GM18499 (cell line): Measurements from ENCODE around the gene REXO1.
"Not testable (repeated sequence)": the region's sequence is repeated elsewhere in the genome, so short reads cannot be mapped to it uniquely, and the experiment has no call there.

Experiments used
- ATAC-seq: cut with Tn5 transposase; IDR thresholded peaks from one replicate; pipeline ENCODE4 v1.9.1; 2021; ENCODE audit warnings: moderate number of reproducible peaks; ENCODE audit not compliant: insufficient read depth, unreplicated experiment

The REXO1 gene

DNA sequence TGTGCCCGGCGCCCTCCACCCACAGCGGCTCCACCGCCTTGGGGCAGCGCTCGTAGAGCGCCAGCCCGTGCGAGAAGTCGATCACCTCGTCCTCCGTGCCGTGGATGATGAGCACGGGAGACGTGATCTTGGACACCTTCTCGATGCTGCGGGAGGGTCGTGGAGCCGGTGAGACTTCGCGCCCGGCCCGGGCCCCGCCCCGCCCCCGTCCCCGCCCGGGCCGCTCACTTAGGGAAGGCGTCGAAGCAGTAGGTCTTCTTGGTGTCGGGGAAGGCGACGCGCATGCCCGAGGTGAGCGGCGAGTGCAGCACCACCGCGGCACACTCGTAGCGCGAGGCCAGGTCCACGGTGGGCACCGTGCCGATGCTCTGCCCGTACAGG lies 29.0 kb upstream of the REXO1 start:
- not testable (repeated sequence) for ATAC-seq

DNA sequence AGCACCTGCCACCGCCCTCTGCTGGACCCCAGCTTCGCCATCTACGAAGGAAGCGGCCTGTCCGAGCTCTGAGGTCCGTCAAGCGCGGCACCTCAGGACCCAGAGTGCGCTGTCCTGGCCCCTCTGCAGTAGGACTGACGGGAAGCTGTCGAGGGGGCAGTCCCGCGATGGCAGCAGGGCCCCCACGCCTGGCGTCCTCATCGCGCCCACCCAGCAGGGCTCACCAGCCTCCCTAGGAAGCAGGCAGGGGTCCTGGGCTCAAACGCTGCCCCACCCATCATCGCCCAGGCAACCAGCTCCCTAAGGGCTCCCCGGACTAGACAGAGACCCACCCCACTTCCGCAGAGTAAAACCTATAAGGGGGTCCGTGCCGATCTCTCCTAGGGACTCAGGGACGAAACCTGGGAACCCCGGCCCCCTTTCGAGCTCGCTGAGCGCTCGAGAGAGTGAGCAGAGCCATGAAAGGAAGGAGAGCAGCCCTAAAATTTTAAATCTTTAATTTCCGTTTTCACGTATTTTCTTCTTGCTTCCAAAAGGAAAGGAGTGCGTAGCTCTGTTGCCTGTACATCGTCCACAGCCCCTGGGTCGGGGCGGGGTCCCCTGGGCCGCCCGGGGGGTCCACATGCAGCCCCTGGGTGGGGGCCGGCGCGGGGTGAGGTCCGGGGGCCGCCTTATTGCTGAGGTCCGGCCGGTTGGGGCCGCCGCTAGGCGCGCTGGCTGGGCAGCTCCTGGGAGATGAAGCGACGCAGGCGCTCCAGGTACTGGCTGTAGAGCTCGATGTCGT lies 28.4 kb upstream of the REXO1 start:
- ATAC-seq, result not testable (repeated sequence)

DNA sequence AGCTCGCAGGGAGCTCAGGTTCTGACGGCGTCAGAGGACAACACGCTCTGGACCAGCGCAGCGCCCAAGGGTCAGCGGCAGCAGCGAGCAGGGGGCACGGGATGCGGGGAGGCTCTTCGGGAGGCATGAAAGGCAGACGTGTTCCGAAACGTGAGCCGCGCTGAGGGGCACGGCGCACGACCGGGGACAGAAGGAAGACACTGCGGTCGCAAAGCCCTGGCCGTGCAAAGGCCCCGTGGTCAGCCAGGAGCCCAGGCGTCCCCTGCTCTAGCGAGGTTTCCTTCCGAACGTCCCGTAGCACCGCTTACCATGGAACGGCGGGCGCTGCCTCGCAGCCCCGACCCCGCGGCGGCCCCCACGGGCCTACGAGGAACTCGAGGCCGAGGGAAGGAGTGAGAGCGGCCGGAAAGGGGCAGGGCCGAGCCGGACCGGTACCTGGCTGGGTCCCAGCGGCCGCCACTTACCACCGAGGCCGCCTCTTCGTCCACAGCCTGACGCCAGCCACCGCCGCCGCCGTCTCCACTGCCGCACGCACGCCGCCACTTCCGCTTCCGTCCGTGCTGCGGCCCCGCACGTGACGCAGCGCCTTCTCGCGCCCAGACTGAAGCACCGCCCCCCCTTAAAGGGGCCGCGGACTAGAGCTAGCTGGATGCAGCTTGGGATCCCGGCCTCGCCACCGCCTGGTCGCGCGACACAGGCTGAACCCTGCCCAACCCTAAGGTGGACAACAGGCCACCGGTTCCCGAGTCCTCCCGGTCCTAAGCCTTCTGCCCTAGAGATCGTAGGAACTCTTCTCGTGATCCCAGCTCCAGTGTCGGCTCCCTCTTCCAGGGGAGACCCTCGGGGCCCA lies 27.6 kb upstream of the REXO1 start:
- ATAC-seq, result no peak

DNA sequence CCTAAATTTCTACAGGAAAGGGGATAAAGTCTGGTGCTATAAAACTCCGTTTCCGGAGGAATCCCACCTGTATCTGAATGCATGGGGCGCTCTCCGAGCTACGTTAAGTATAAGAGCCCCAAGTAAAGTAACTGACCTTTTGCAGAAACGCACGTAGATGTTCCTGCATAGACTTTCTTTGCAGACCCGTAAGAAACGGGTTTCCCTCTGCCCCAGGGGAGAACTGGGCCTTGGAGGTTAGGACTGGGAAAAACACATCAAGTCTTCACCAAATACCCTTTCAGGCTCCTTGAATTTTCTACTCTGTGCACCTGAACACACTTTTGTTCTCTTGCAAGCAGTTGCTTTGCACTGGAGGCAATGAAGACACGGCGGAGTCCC lies 27.0 kb upstream of the REXO1 start:
- ATAC-seq, result not testable (repeated sequence)

DNA sequence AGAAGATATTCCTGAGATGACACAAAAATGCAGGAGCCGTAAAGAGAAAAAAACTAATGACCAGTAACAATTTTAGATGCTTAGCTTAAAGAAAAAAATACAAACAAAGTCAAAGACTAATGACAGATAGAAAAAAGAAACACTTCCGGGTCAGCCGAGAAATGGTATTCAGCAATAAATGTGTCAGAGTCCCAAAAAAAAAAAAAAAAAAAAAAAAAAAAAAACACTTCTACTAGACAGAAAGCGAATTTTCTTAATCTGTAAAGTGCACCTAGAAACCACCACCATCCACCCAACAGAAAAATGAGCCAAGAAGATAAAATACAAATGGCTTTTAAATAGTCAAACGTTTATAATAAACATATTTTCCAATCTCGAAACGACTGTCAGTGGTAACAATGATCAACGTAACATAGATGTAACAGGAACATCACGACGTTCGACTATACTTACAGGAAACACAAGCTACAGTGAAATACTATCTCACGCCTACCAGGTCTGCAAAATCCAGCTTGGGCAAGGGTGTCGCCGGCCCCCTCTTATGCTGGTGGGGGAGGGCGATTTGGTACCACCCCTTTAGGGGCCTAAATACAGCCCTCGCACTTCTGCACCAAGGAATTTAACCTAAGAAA lies 26.4 kb upstream of the REXO1 start:
- ATAC-seq, result no peak

DNA sequence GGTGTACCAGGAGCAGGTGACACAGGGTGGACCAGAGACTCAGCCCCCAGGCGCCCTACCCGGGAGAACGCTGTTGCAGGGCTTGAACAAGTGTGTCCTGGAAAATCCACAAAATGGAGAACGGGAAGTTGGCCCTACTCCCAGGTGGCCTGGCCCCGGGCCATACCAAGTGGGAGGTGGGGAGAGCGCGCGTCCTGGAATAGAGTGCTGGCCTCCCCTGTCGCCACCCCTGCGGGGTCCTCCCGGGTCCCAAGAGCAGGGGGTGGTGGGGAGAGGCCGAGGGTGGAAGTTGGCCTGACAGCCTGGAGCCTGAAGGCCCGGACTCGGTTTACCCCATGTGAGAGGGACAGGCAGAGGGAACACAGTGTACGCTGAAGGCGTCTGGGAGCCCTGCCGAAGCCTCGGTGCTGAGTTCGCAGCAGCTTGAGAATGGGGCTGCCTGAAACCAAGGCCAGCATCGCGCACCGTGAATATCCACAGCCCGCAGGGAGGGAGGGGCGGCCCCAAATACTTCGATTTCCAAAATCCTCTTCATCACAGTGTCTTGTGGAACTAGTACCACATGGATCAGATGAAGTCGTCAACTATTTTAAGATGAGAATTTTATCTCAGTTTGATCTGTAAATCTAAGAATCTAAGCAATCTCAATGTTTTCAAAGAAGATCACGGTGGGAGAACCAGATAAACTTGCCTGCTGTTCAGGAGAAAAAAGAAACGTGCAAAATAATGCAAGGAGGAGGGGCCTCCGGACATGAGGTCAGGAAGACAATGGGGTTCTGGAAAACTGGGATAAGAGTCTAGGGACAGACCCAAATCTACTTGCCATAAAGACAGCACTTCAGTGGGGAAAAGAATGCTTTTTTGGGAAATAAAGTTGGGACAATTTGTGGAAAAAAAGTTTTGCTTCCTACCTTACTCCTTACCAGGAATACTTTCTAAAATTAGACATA lies 25.5 kb upstream of the REXO1 start:
- no peak for ATAC-seq

DNA sequence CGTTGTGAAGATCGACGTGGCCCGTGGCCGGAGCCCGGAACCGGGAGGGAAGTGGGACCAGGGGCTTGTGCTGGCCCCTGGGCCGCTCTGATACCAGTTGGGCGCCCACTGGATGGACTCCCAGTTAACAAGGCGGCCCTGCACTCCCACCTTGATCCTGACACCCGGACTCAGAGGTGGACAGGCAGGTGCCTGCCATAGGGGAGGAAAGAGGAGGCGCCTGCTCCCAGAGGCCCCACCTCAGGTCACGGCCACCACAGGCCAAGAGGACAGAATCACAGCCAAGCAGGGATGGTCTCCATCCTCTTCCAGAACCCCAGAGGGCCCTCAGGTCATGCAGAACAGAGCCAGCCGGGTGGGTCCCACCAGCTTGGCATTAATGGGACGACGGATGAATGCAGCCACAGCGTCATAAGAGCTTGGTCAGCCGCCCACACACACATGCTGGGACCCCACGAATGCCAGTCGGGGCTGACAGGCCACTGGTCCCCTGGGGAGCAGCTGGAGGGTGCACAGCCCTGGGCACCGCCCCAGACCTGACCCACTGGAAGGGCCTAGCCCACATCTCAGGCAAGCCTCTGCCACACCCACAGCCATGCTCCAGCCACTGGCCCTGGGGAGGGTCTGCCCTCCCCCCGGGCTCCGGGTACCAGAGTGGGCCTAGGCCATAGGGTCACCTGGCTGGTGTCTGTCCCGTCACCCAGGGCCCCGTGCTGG lies 24.7 kb upstream of the REXO1 start:
- no peak for ATAC-seq

DNA sequence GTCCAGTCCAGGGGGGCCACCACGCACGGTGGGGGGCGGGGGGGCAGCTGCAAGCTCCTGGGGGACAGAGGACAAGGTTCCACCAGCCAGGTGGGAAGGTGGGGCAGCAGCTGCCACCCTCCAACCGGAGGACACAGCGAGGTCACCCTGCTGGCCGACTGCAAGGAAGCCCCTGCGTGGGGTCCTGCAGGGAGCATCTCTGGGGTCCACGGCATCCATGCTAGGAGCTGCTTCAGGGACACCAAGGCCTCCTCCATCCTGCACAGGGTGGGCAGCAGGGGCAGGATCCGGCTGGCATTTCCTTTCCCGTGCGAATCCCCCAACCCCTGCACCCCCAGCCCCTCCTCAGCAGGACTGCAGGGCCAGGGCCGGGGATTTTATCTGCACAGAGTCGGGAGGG lies 23.3 kb upstream of the REXO1 start:
- ATAC-seq, result no peak

DNA sequence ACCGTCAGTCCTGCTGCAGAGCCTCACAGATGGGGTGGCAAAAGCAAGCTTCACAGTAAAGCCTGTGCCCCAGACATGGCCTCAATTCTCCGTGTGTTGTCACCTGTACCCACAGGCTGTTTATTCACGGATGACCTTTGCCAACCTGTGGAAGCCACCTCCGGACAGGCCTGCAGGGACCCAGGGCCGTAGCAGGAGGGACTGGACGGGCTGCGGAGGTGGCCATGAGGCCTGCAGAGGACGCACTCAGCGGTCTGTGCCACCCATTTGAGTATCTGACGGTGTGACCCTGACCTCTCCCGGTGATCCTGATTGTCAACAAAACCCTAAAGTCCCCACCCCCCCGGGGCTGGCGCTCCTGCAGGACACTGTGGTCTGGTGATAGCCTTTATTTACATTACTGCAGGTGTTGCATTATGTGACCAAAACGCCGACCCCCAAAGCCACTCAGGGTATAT lies 22.9 kb upstream of the REXO1 start:
- no peak for ATAC-seq

DNA sequence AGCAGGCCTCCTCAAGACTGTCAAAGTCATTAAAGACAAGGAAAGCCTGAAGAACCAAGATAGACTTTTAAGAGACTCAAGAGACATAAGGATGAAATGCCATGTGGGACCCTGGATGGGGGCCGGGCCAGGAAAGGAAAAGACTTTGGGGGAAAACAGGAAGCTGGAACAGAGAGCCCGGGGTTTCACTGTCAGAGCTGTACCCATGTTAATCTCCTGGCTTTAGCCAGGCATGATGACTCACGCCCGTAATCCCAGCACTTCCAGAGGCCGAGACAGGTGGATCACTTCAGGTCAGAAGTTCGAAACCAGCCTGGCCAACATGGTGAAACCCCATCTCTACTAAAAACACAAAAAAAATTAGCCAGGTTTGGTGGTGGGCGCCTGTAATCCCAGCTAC lies 20.7 kb upstream of the REXO1 start:
- ATAC-seq, result no peak

DNA sequence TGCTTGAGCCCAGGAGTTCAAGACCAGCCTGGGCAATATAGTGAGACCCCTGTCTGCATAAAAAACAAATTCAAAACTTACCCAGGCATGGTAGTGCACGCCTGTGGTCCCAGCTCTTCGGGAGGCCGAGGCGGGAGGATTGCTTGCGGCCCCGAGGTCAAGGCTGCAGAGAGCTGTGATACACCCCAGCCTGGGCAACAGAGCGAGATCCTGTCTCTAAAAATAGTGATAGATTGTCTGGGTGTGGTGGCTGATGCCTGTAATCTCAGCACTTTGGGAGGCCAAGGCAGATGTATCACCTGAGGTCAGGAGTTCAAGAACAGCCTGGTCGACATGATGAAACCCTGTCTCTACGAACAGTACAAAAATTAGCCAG lies 19.1 kb upstream of the REXO1 start:
- ATAC-seq, result no peak

DNA sequence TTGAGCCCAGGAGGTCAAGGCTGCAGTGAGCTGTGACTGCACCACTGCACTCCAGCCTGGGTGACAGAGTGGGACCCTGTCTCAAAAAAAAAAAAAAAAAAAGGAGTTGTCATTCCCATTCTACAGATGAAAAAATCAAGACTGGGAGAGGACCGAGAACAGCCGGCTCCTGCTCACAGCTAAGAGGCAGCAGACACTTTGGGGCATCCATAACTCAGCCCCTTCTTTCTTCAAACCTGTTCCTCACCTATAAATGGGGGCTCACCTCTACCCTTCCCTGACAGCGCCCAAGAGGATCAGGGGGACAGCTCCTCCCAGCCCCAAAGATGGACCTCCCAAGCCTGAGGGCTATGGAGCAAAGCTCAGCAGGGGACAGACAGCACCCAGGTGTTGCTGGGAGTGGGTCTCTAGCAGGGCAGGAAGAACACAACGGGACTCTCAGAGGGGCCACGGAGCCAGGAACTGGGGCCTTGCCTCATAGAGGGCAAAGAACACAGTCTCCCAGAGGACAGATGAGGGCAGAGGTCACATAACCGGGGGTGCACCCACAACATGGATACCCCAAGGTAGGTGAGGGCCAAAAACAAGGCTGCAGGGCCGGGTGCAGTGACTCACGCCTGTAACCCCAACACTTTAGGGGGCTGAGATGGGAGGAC lies 18.5 kb upstream of the REXO1 start:
- no peak for ATAC-seq

DNA sequence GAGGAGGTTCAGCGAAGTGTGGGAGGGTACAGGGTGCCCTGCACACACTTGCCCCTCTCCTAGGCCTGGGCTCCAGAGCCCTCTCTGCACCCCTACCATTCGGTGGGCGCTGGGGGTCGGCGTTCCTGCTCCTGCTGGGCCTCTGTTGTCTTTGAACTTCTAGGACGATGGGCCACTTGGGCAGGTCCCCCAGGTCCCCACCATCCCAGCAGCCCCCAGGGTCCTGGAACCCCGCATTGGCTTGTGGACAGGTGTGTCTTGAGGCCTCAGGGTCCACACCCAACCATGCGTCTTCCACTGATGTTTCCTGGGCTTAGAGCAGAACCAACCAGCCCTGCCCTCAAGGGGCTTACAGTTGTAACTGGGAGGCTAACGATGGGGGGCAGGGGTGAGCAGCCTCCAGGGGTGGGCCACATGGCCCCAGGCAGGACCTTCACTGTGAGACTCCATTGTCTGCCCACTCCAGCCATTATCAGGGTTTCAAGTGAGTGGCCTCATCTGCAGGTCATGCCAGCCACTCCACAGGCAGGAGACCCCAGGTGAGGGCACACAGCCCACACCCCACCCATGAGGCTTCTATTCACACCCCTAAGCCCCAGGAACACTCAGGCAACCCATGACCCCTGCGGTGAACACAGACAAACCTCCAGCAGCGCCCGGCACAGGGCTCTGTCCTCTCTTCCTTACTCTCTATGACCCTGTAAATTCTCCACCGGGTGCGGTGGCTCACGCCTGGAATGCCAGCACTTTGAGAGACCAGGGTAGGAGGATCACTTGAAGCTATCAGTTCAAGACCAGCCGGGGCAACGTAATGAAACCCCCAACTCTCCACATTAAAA lies 17.1 kb upstream of the REXO1 start:
- no peak for ATAC-seq

DNA sequence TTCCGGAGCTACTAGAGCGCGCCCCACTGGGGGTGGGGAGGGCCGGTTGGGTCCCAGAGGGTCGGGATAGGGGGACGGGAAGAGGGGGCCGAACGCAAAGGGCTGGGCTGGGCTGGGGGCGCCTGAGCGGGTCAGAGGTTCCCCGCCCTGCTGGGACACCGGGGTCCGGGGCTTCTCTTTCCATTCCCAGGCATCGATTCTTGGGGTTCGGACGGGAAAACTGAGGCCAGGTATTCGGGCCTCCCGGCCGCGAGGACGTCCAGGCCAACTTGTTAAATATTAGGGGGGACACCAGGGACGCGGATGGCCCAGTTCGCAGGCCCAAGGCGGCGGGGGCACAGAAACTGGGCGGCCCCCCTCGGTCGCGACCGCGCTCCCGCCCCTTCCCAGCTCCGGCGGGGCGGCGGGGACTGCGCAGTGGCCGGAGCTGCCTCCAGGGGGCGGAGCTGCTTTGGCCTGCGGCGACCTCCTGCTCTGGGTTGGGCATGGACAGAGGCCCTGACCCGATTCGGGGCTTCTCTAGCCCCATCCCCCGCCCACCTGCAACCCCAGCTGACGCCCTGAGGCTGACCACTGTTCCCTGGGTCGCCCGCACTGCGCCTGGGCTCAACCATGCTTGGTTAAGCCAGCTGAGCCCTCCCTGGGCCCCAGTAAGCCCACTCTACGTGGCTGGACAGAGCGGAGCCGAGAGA lies 16.3 kb upstream of the REXO1 start:
- no peak for ATAC-seq

DNA sequence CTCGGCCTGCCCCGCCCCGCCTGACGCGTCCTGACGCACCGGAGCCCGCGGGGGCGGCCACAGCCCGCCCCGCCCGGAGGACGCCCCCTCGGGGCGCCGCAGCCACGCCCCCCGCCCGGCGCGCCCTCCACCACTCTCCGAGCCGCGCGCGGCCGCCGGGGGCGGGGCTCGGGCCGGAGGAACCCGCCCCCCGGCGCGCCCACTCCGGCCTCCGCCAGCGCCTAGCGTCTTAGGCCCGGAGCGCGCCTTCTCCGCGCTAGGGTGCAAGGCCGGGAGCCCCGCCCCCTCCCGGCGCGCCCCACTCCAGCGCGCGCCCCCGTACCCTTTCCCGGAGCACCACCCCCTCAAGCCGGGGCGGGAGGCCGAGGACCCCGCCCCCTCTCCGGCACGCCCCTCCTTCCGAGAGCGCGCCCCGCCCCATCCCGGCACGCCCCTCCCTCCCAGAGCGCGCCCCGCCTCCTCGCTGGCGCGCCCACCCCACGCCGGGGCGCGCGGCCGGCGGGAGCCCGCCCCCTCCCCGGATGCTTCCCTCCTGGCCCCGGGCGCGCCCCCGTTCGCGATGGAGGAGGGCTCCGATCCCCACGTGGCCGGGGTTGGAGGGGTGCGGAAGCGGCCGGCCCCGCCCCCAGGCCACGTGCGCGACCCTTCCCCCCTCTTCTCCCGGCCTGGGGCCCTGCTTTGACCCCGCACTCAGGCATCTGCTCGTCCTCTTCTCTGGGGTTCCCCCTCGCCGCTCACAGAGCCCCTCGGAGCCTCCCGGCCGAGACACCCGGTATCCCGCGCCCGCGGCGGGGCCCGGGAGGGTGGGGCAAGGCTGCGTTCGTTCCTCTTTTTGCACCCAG lies 15.6 kb upstream of the REXO1 start:
- no peak for ATAC-seq

DNA sequence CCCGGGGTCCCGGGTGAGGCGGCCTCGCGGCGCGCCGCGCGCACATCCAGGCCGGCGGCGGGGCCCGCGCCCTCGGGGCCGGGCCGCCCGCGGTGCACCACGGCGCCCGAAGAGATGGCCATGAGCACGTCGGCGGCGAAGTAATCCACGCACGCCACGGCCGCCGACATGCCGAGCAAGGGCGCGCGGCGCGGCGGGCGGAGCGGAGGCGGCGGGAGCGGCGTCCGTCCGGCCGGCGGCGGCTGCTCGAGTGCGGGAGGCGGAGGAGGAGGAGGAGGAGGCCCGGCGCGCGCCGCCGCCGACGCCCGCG lies 15.0 kb upstream of the REXO1 start, which contains the start of gene KLF16:
Gene KLF16 (minus strand): TSS at position 252 of the 310 bp plus-strand sequence. CDS start 82 bp downstream, at position 170.
- ATAC-seq, result no peak
